Ovary (tissue), 3 donors: ENCODE measurements around the gene DPF3.

Experiments
- CTCF ChIP-seq, 3 donors: fragments of 450-650 bp in 2 of 3; fragments of 200-600 bp in 1 of 3; IDR thresholded peaks; one replicate each; pipeline versions ENCODE4 v1.5.1 to v1.8.0; 2016 to 2022; ENCODE audit warnings: antibody characterized with exemption in 3 of 3, mild to moderate bottlenecking in 1 of 3
- EP300 ChIP-seq: sonication (generic); formaldehyde crosslinking; IDR thresholded peaks from one replicate; pipeline ENCODE4 v1.6.1; 2017; ENCODE audit warnings: antibody characterized with exemption
- POLR2A ChIP-seq: fragments of 450-650 bp; IDR thresholded peaks from one replicate; pipeline ENCODE4 v1.6.1; 2017; ENCODE audit warnings: antibody characterized with exemption, mild to moderate bottlenecking, moderate library complexity
- donor health status: DM: no; HTN: no; CAD: no.

- no peak for TF ChIP-seq CTCF (IDR thresholded peaks at IDR 0.05)
- TF ChIP-seq POLR2A: no peak
- TF ChIP-seq EP300: no peak
Observed at GRCh38 chr14:72906316-72906715, 12.4 kb upstream of the DPF3 start.
